Upper lobe of right lung (tissue), 1 donor: ENCODE results near the gene INTS13. TPM values are rescaled to one million over a fixed set of nuclear protein-coding genes. Genes with fewer than 3 reads are reported as not detected.

Experiments used
- ATAC-seq: fragments of 200-7000 bp; cut with Tn5 transposase; one replicate; pipeline ENCODE4 v1.9.1; 2020; ENCODE audit warnings: mild to moderate bottlenecking, moderate library complexity
- DNase-seq: peaks from one replicate; pipeline ENCODE4 v3.0.0-alpha.2; 2020
- H3K27ac ChIP-seq: fragments of 200-600 bp; one replicate; pipeline ENCODE4 v1.8.0; 2022
- H3K27me3 ChIP-seq: fragments of 200-600 bp; one replicate; pipeline ENCODE4 v1.8.0; 2022; ENCODE audit warnings: mild to moderate bottlenecking
- H3K36me3 ChIP-seq: fragments of 200-600 bp; one replicate; pipeline ENCODE4 v1.8.0; 2022
- H3K4me1 ChIP-seq: fragments of 200-600 bp; one replicate; pipeline ENCODE4 v1.8.0; 2022
- H3K4me3 ChIP-seq: fragments of 200-600 bp; one replicate; pipeline ENCODE4 v1.8.0; 2022; ENCODE audit warnings: mild to moderate bottlenecking
- H3K9me3 ChIP-seq: fragments of 200-600 bp; one replicate; pipeline ENCODE4 v1.8.0; 2022
- intact Hi-C: fragments of 100-400 bp; cut with DNase I; formaldehyde crosslinking; loops from one replicate; pipeline ENCODE4 v1.11.0; 2022
- total RNA-seq: library from RNA; stranded (reverse); fragmentation: NEBNext Ultra II Directional; extraction: Animal tissue kit (Norgen Biotek cat#: 25700); gene quantifications from one replicate; pipeline ENCODE4 v1.2.1, GENCODE V29; 2021
- TF ChIP-seq, protein P1 (sequence below): fragments of 200-600 bp; IDR thresholded peaks from one replicate; pipeline ENCODE4 v1.8.0; 2022; ENCODE audit warnings: antibody characterized with exemption
- donor health status: DM: no; HTN: yes; CAD: no; lungs with severe emphysema.

The INTS13 gene
- total RNA-seq, 1 donor from 2014 or later = 20.8 TPM

DNA sequence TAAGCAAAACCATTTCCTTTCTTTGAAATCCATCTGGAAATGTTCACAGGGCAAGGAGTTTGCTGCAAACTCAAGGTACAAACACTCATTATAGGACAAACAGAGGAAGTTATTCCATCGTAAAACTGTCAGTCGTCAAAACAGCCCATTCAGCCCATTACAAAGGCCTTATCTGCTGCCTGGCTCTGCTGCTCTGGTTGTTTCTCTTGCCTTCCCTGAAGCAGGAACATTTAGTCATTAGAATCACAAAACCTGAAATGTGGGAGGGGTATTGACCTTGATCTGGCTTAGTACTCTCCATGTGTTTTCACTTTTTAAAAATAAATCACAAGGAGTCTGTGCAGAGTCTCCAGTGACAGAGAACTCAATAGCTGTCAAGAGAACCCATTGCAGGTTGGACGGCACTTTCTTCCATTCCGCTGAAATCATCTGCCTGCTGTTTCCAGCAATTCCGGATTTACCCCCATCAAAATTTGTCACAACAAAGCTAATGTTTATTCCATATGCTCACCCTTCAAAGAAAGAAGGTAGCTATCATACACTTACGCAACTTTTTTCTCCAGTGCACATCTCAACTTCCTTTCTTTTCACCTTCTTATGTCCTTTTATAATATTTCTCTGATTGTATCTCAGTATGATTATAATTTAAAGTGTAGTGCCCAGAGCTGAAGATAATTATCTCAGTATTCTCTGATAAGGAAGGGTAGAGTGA is 80.2 kb downstream of the INTS13 start:
- Histone ChIP-seq H3K4me1 (peaks cover 3% of the 10 kb centered on the region), H3K27ac (no peak overlapping the region), H3K9me3 (no peaks in the 10 kb centered on the region), H3K36me3 (no peaks in the 10 kb centered on the region), H3K4me3 (no peak overlapping the region), H3K27me3 (no peaks in the 10 kb centered on the region)
- TF ChIP-seq, protein P1, sequence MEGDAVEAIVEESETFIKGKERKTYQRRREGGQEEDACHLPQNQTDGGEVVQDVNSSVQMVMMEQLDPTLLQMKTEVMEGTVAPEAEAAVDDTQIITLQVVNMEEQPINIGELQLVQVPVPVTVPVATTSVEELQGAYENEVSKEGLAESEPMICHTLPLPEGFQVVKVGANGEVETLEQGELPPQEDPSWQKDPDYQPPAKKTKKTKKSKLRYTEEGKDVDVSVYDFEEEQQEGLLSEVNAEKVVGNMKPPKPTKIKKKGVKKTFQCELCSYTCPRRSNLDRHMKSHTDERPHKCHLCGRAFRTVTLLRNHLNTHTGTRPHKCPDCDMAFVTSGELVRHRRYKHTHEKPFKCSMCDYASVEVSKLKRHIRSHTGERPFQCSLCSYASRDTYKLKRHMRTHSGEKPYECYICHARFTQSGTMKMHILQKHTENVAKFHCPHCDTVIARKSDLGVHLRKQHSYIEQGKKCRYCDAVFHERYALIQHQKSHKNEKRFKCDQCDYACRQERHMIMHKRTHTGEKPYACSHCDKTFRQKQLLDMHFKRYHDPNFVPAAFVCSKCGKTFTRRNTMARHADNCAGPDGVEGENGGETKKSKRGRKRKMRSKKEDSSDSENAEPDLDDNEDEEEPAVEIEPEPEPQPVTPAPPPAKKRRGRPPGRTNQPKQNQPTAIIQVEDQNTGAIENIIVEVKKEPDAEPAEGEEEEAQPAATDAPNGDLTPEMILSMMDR = no peak
- no peak for DNase-seq
- intact Hi-C loops = no loop called here
- ATAC-seq = no peak

DNA sequence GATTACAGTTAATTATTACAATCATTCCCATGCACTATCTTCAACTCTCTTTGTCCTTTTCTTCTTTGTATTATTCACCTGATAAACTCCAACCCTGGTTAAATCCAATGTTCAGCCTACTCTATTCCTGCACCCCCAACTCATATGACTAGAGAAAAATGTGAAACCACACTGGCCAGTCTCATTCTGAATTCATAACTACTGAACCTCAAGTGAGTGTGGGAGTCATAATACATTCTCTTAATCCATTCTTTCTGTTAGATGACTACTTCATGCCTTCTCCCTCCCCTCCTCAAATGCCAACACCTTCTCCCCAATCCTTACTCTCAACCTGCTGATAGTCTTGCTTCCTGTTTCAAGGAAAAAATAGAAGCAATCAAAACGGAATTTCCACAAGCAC is 82.4 kb downstream of the INTS13 start:
- H3K27me3 ChIP-seq = no peaks in the 10 kb centered on the region
- peaks cover 3% of the 10 kb centered on the region for H3K4me1 ChIP-seq
- DNase-seq (no peak), ATAC-seq (no peak)
- intact Hi-C loops = no loop called here
- no peaks in the 10 kb centered on the region for H3K9me3 ChIP-seq
- TF ChIP-seq, protein P1 = no peak
- H3K4me3 ChIP-seq = no peak overlapping the region
- H3K36me3 ChIP-seq = no peaks in the 10 kb centered on the region
- no peak overlapping the region for H3K27ac ChIP-seq

Other genes starting within 250 kb of the INTS13 start
- gene ITPR2, start 104.8 kb downstream of the INTS13 start, total RNA-seq = 50.8 TPM
- 64.1 TPM for gene FGFR1OP2, start 489 bp upstream of the INTS13 start, total RNA-seq
- 68.9 TPM for gene TM7SF3, start 76.4 kb upstream of the INTS13 start, total RNA-seq
- gene MED21, start 84.6 kb upstream of the INTS13 start, total RNA-seq = 65.9 TPM
- not detected for gene C12orf71, start 144.6 kb upstream of the INTS13 start, total RNA-seq